ENCODE results near the gene PSD2.
"Not testable (repeated sequence)": the region's sequence is repeated elsewhere in the genome, so short reads cannot be mapped to it uniquely, and the experiment has no call there.

The PSD2 gene

GRCh38 chr5:139784488-139784887 is 11.1 kb upstream of the PSD2 start:
- no peak for TF ChIP-seq CTCF (IDR thresholded peaks at IDR 0.05; ENCODE audit: low read depth, low read length)
- H3K4me3 ChIP-seq (ENCODE audit: low read depth, low read length) = no peak overlapping the region

- TF ChIP-seq CTCF (IDR thresholded peaks at IDR 0.05; ENCODE audit: low read depth, low read length) = no peak
- no peak overlapping the region; the same call in 1 of the 2 replicates for H3K4me3 ChIP-seq (ENCODE audit: low read depth, low read length)
Measured at GRCh38 chr5:139787257-139787567, 8.4 kb upstream of the PSD2 start.

- peak overlapping the region; percentile 72 for H3K4me3 ChIP-seq (ENCODE audit: low read depth, low read length)
Measured at GRCh38 chr5:139787568-139788293, 7.9 kb upstream of the PSD2 start.

GRCh38 chr5:139788294-139788910 is 7.2 kb upstream of the PSD2 start:
- no peak overlapping the region; the same call in 1 of the 2 replicates for H3K4me3 ChIP-seq (ENCODE audit: low read depth, low read length)
- TF ChIP-seq CTCF (IDR thresholded peaks at IDR 0.05; ENCODE audit: low read depth, low read length) = no peak

More at GRCh38 chr5:139787568-139788293, 7.9 kb upstream of the PSD2 start:
- peak; percentile 96 for TF ChIP-seq CTCF (IDR thresholded peaks at IDR 0.05; ENCODE audit: low read depth, low read length)

- H3K4me3 ChIP-seq (ENCODE audit: low read depth, low read length) = no peak overlapping the region
- TF ChIP-seq CTCF (IDR thresholded peaks at IDR 0.05; ENCODE audit: low read depth, low read length) = no peak
Measured at GRCh38 chr5:139789116-139789844, 6.3 kb upstream of the PSD2 start.

GRCh38 chr5:139789845-139790189 is 5.8 kb upstream of the PSD2 start:
- no peak for TF ChIP-seq CTCF (IDR thresholded peaks at IDR 0.05; ENCODE audit: low read depth, low read length)
- H3K4me3 ChIP-seq (ENCODE audit: low read depth, low read length) = no peak overlapping the region

GRCh38 chr5:139792218-139792617 is 3.4 kb upstream of the PSD2 start:
- no peak for TF ChIP-seq CTCF (IDR thresholded peaks at IDR 0.05; ENCODE audit: low read depth, low read length)
- H3K4me3 ChIP-seq (ENCODE audit: low read depth, low read length) = no peak overlapping the region

GRCh38 chr5:139792655-139793054 is 3.0 kb upstream of the PSD2 start:
- not testable (repeated sequence) for H3K4me3 ChIP-seq (ENCODE audit: low read depth, low read length)
